Suprapubic skin (tissue), 3 donors: ENCODE measurements around the gene HBP1.

Experiments used
- CTCF ChIP-seq, 2 donors: fragments of 200-600 bp in 1 of 2; fragments of 450-650 bp in 1 of 2; sonication (generic) in 1 of 2; IDR thresholded peaks; one replicate each; pipeline ENCODE4 v1.5.1; 2016 to 2019; ENCODE audit warnings: antibody characterized with exemption in 2 of 2, mild to moderate bottlenecking in 1 of 2, moderate library complexity in 1 of 2
- POLR2A ChIP-seq, 2 donors: fragments of 450-650 bp; IDR thresholded peaks; one replicate each; pipeline ENCODE4 v1.6.1; 2017; ENCODE audit warnings: antibody characterized with exemption in 2 of 2, mild to moderate bottlenecking in 2 of 2, moderate library complexity in 2 of 2

- TF ChIP-seq CTCF (IDR thresholded peaks at IDR 0.05) (no peak), POLR2A (IDR thresholded peaks at IDR 0.05) (no peak)
These were observed 41.6 kb downstream of the HBP1 start for GRCh38 chr7:107210400-107210799.
